BE2C (cell line): Measurements from ENCODE around the gene NEXMIF.
"Not testable (repeated sequence)": the region's sequence is repeated elsewhere in the genome, so short reads cannot be mapped to it uniquely, and the experiment has no call there.

Experiments used
- DNase-seq: peaks from one replicate; pipeline ENCODE4 v3.0.0-alpha.2; 2020
- H3K27me3 ChIP-seq: fragments of 250-450 bp; sonication (Bioruptor Pico); 2 replicates; pipeline ENCODE4 v1.5.1; 2020; ENCODE audit warnings: mild to moderate bottlenecking
- H3K36me3 ChIP-seq: fragments of 250-450 bp; sonication (Bioruptor Pico); 2 replicates; pipeline ENCODE4 v1.5.1; 2020; ENCODE audit warnings: mild to moderate bottlenecking
- H3K4me1 ChIP-seq: fragments of 250-450 bp; sonication (Bioruptor Pico); 2 replicates; pipeline ENCODE4 v1.5.1; 2020
- H3K4me3 ChIP-seq: 2 replicates; pipeline ENCODE4 v1.5.1; 2011; ENCODE audit warnings: low read depth, low read length
- H3K9me3 ChIP-seq: fragments of 250-450 bp; sonication (Bioruptor Pico); 2 replicates; pipeline ENCODE4 v1.5.1; 2020
- TF ChIP-seq, protein P1 (sequence below): IDR thresholded peaks from 2 replicates; pipeline ENCODE4 v1.5.1; 2012; ENCODE audit warnings: mild to moderate bottlenecking, low read depth, low read length

Gene NEXMIF

DNA sequence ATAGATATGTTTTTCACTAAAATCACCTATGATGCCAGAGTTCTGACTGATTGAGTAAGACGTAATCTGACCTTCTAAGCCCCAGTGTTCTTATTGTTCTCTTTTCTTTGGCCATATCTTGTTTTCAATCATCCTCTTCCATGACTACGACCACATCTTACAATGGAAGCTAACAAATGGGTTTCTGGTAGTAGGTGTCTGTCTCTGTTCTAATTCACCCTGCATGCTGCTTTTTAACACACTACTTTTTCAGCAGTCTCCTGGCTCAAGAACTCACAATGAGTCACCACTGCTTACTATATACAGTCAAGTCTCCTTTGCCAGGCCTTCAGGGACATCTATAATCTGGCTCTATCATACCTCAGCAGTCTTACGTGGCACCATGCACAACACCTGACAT lies 146.1 kb downstream of the NEXMIF start:
- H3K36me3 ChIP-seq, result no peaks in the 10 kb centered on the region
- DNase-seq, result no peak
- TF ChIP-seq, protein P1, sequence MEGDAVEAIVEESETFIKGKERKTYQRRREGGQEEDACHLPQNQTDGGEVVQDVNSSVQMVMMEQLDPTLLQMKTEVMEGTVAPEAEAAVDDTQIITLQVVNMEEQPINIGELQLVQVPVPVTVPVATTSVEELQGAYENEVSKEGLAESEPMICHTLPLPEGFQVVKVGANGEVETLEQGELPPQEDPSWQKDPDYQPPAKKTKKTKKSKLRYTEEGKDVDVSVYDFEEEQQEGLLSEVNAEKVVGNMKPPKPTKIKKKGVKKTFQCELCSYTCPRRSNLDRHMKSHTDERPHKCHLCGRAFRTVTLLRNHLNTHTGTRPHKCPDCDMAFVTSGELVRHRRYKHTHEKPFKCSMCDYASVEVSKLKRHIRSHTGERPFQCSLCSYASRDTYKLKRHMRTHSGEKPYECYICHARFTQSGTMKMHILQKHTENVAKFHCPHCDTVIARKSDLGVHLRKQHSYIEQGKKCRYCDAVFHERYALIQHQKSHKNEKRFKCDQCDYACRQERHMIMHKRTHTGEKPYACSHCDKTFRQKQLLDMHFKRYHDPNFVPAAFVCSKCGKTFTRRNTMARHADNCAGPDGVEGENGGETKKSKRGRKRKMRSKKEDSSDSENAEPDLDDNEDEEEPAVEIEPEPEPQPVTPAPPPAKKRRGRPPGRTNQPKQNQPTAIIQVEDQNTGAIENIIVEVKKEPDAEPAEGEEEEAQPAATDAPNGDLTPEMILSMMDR, result no peak
- H3K4me3 ChIP-seq, result no peak overlapping the region
- no peaks in the 10 kb centered on the region for H3K9me3 ChIP-seq
- no peaks in the 10 kb centered on the region for H3K27me3 ChIP-seq
- H3K4me1 ChIP-seq, result no peaks in the 10 kb centered on the region

GRCh38 chrX:74774988-74775387 lies 150.3 kb downstream of the NEXMIF start:
- no peak for DNase-seq
- Histone ChIP-seq H3K9me3 (no peaks in the 10 kb centered on the region), H3K4me3 (no peak overlapping the region), H3K36me3 (no peaks in the 10 kb centered on the region), H3K27me3 (no peaks in the 10 kb centered on the region), H3K4me1 (no peaks in the 10 kb centered on the region)
- TF ChIP-seq, protein P1, result no peak

- no peaks in the 10 kb centered on the region for H3K4me1 ChIP-seq
- H3K27me3 ChIP-seq, result no peaks in the 10 kb centered on the region
- H3K9me3 ChIP-seq, result no peaks in the 10 kb centered on the region
- no peak overlapping the region for H3K4me3 ChIP-seq
- H3K36me3 ChIP-seq, result no peaks in the 10 kb centered on the region
- TF ChIP-seq, protein P1, result no peak
- DNase-seq, result no peak
These were observed 188.8 kb downstream of the NEXMIF start for GRCh38 chrX:74736450-74736849.

GRCh38 chrX:74705269-74705668 lies 220.0 kb downstream of the NEXMIF start:
- TF ChIP-seq, protein P1, result no peak
- Histone ChIP-seq H3K9me3 (no peaks in the 10 kb centered on the region), H3K27me3 (no peaks in the 10 kb centered on the region), H3K36me3 (no peaks in the 10 kb centered on the region), H3K4me3 (no peak overlapping the region), H3K4me1 (no peaks in the 10 kb centered on the region)
- DNase-seq, result no peak

GRCh38 chrX:74701343-74701742 lies 223.9 kb downstream of the NEXMIF start:
- H3K27me3 ChIP-seq, H3K4me1 ChIP-seq, H3K4me3 ChIP-seq, H3K36me3 ChIP-seq, DNase-seq, H3K9me3 ChIP-seq: not testable (repeated sequence)

GRCh38 chrX:74684466-74684865 lies 240.8 kb downstream of the NEXMIF start:
- Histone ChIP-seq H3K27me3 (no peaks in the 10 kb centered on the region), H3K36me3 (no peaks in the 10 kb centered on the region), H3K4me3 (no peak overlapping the region), H3K9me3 (no peaks in the 10 kb centered on the region), H3K4me1 (no peaks in the 10 kb centered on the region)
- TF ChIP-seq, protein P1, result no peak
- no peak for DNase-seq
